Parathyroid adenoma (tissue), 2 donors: ENCODE results near the gene FHOD3.

Experiments
- H2AFZ ChIP-seq: fragments of 300-600 bp; sonication (generic); one replicate; pipeline ENCODE4 v1.7.0; 2017; ENCODE audit warnings: antibody characterized with exemption, mild to moderate bottlenecking
- H3K27ac ChIP-seq: fragments of 300-600 bp; sonication (generic); one replicate; pipeline ENCODE4 v1.7.0; 2017
- H3K27me3 ChIP-seq: fragments of 300-600 bp; sonication (generic); one replicate; pipeline ENCODE4 v1.7.0; 2017; ENCODE audit warnings: low read length; ENCODE audit not compliant: control insufficient read depth, insufficient read depth
- H3K36me3 ChIP-seq: fragments of 300-600 bp; sonication (generic); one replicate; pipeline ENCODE4 v1.7.0; 2017; ENCODE audit warnings: low read length; ENCODE audit not compliant: control insufficient read depth, insufficient read depth
- H3K4me1 ChIP-seq: fragments of 300-600 bp; sonication (generic); one replicate; pipeline ENCODE4 v1.7.0; 2017; ENCODE audit warnings: control low read depth
- H3K4me2 ChIP-seq: fragments of 300-600 bp; sonication (generic); one replicate; pipeline ENCODE4 v1.7.0; 2017; ENCODE audit warnings: low read length
- H3K4me3 ChIP-seq: fragments of 300-600 bp; sonication (generic); one replicate; pipeline ENCODE4 v1.7.0; 2017; ENCODE audit warnings: low read depth, low read length
- H3K79me2 ChIP-seq: fragments of 300-600 bp; sonication (generic); one replicate; pipeline ENCODE4 v1.7.0; 2017; ENCODE audit warnings: control low read depth
- H3K9ac ChIP-seq: fragments of 300-600 bp; sonication (generic); one replicate; pipeline ENCODE4 v1.7.0; 2017; ENCODE audit warnings: mild to moderate bottlenecking
- H3K9me3 ChIP-seq: fragments of 300-600 bp; sonication (generic); one replicate; pipeline ENCODE4 v1.7.0; 2017; ENCODE audit warnings: low read length; ENCODE audit not compliant: control insufficient read depth
- TF ChIP-seq, protein P1 (sequence below): fragments of 300-600 bp; sonication (generic); IDR thresholded peaks from one replicate; pipeline ENCODE4 v1.7.0; 2017; ENCODE audit warnings: antibody characterized with exemption, mild to moderate bottlenecking
- donor health status: primary hyperparathyroidism.

The FHOD3 gene

DNA sequence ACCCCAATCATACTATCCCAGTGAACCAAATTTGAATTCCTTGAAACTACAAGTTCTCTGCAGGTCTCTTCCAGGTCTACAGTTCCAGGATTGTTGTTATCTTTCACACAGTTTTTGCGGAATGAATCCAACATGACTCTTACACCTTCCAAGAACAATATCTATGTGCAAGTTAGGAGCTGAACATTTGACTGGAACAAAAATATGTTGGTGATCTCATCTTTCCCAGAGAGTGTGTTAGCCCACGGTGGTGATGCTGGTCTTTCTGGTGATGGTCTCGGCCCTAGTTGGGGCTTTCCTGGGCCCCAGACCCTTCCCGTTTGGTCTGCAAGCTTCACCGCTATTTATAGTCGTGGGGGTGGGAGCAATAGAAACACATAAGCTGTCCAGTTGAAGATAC, 357.6 kb downstream of the FHOD3 start:
- no peak overlapping the region for H3K27ac ChIP-seq

DNA sequence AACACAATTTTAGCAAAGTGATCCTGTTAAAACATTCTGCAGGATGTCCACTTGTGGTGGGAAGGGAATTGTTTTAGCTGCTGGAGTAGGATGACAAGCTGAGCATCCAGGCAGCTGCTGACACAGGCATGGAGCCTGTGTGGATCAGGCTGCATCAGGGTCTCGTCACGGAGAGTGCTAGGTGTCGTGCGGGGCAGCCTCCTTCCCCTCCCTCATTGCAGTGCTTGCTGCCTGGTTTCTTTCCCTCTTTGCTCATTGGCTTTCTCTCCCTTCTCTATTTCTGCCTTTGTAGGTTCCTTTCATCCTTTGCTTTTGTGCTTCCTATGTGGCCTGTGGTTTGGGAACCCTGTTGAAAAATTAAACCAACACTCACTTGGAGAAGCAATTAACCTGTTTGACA, 358.4 kb downstream of the FHOD3 start:
- Histone ChIP-seq H3K27me3 (no peaks in the 10 kb centered on the region), H3K4me2 (no peak overlapping the region), H3K79me2 (no peaks in the 10 kb centered on the region), H3K36me3 (no peaks in the 10 kb centered on the region), H2AFZ (no peak overlapping the region), H3K27ac (no peak overlapping the region), H3K9ac (no peak overlapping the region), H3K4me1 (no peaks in the 10 kb centered on the region), H3K4me3 (no peak overlapping the region), H3K9me3 (no peaks in the 10 kb centered on the region)
- TF ChIP-seq, protein P1, sequence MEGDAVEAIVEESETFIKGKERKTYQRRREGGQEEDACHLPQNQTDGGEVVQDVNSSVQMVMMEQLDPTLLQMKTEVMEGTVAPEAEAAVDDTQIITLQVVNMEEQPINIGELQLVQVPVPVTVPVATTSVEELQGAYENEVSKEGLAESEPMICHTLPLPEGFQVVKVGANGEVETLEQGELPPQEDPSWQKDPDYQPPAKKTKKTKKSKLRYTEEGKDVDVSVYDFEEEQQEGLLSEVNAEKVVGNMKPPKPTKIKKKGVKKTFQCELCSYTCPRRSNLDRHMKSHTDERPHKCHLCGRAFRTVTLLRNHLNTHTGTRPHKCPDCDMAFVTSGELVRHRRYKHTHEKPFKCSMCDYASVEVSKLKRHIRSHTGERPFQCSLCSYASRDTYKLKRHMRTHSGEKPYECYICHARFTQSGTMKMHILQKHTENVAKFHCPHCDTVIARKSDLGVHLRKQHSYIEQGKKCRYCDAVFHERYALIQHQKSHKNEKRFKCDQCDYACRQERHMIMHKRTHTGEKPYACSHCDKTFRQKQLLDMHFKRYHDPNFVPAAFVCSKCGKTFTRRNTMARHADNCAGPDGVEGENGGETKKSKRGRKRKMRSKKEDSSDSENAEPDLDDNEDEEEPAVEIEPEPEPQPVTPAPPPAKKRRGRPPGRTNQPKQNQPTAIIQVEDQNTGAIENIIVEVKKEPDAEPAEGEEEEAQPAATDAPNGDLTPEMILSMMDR: no peak

More for the DNA sequence above, 357.6 kb downstream of the FHOD3 start:
- no peak overlapping the region for H3K9ac ChIP-seq
- H2AFZ ChIP-seq: no peak overlapping the region
- H3K4me3 ChIP-seq: no peak overlapping the region
- TF ChIP-seq, protein P1: no peak
- no peaks in the 10 kb centered on the region for H3K27me3 ChIP-seq
- H3K4me1 ChIP-seq: no peaks in the 10 kb centered on the region
- no peaks in the 10 kb centered on the region for H3K79me2 ChIP-seq
- H3K9me3 ChIP-seq: no peaks in the 10 kb centered on the region
- no peak overlapping the region for H3K4me2 ChIP-seq
- H3K36me3 ChIP-seq: no peaks in the 10 kb centered on the region

GRCh38 chr18:36658611-36659010, 361.1 kb downstream of the FHOD3 start:
- Histone ChIP-seq H3K4me2 (no peak overlapping the region), H3K27ac (no peak overlapping the region), H3K36me3 (no peaks in the 10 kb centered on the region), H3K4me1 (no peaks in the 10 kb centered on the region), H3K79me2 (no peaks in the 10 kb centered on the region), H3K4me3 (no peak overlapping the region), H3K9me3 (no peaks in the 10 kb centered on the region), H3K9ac (no peak overlapping the region), H3K27me3 (no peaks in the 10 kb centered on the region), H2AFZ (no peak overlapping the region)
- TF ChIP-seq, protein P1: no peak

DNA sequence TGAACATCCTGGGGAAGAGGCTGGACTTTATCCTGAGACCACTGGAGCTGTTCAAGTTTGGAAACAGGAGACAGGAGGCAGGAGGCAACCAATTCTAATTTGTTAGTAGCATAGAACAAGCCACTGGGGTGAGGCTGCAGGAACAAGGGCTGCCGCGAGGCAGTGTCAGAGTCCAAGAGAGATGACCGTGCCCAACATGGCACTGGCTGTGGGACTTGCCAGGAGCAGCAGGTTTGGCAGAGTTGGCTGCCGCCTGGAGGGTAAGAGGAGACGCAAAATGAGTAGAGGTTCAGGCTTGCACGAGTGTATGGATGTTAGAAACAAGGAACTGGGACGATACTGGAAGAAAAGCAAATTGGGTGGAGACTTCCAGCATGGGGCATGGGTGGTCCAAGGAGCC, 362.8 kb downstream of the FHOD3 start:
- no peak overlapping the region for H3K9ac ChIP-seq
- H3K4me3 ChIP-seq: no peak overlapping the region
- no peaks in the 10 kb centered on the region for H3K79me2 ChIP-seq
- H2AFZ ChIP-seq: no peak overlapping the region
- no peak overlapping the region for H3K4me2 ChIP-seq
- H3K4me1 ChIP-seq: no peaks in the 10 kb centered on the region
- no peaks in the 10 kb centered on the region for H3K27me3 ChIP-seq
- no peaks in the 10 kb centered on the region for H3K36me3 ChIP-seq
- no peaks in the 10 kb centered on the region for H3K9me3 ChIP-seq
- TF ChIP-seq, protein P1: no peak
- H3K27ac ChIP-seq: no peak overlapping the region

DNA sequence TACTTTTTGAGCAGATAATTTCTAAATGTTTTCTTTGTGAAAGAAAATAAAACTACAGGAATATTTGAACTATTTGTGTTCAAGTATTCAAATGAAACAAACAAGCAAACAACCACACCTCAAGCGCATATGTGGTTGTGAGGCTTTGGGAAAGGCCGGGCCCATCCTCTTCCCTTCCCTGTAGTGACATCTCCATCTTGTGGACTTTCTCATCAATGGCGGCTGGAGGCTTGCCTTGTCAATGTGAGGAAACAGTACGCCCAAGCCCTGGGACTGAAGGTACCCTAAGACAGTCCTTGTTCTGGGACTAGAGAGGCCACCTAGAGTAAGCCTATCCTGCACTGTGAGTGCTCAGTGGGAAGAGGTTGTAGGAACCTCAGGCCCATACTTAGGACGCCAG, 364.5 kb downstream of the FHOD3 start:
- Histone ChIP-seq H3K36me3 (no peaks in the 10 kb centered on the region), H3K79me2 (no peaks in the 10 kb centered on the region), H3K27me3 (no peaks in the 10 kb centered on the region), H3K4me1 (no peaks in the 10 kb centered on the region), H3K4me2 (no peak overlapping the region), H3K9me3 (no peaks in the 10 kb centered on the region), H3K9ac (no peak overlapping the region), H3K4me3 (no peak overlapping the region), H3K27ac (no peak overlapping the region), H2AFZ (no peak overlapping the region)
- TF ChIP-seq, protein P1: peak; percentile 35
